ENCODE results near the gene UNG.

DNA sequence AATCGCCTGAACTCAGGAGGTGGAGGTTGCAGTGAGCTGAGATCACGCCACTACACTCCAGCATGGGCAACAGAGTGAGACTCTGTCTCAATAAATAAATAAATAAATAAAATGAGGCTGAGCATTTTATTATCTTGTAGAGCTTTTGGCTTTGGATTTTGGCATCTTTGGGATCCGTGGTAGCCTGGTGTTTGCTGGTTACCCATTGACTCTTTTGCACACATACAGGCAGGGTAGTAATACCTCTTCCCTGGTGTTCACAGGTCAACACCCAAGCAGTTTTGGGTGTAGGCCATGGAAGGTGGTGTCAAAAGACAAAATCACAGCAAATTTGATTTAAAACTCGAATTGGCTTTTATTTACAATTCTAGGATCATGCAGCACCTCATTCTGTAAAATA, 46.8 kb downstream of the UNG start:
- TF ChIP-seq CTCF (IDR thresholded peaks at IDR 0.05) (no peak), EZH2 (IDR thresholded peaks at IDR 0.05; ENCODE audit: borderline replicate concordance, insufficient read depth, low read depth, low read length, poor library complexity, severe bottlenecking) (no peak)
